HL-60 (cell line): ENCODE data around the gene RGS8.

Experiments used
- DNase-seq, 2 experiments: peaks; one replicate each; pipeline ENCODE4 v3.0.0-alpha.2; 2010 to 2020; ENCODE audit warnings: low read depth in 1 of 2, low spot score in 1 of 2
- H3K27ac ChIP-seq: fragments of 250-450 bp; sonication (Bioruptor Pico); replicated peaks from 2 replicates; pipeline ENCODE4 v1.5.1; 2020; ENCODE audit warnings: mild to moderate bottlenecking, moderate library complexity
- H3K27me3 ChIP-seq: fragments of 250-450 bp; sonication (Bioruptor Pico); 2 replicates; pipeline ENCODE4 v1.5.1; 2021; ENCODE audit warnings: mild to moderate bottlenecking, moderate library complexity; ENCODE audit not compliant: insufficient read depth, poor library complexity, severe bottlenecking
- H3K4me3 ChIP-seq: replicated peaks from 2 replicates; pipeline ENCODE4 v1.5.1; 2011; ENCODE audit warnings: mild to moderate bottlenecking, control low read depth, low read length; ENCODE audit not compliant: insufficient read depth
- GABPA ChIP-seq: IDR thresholded peaks from 2 replicates; pipeline ENCODE4 v1.6.1; 2012; ENCODE audit warnings: low read depth
- POLR2AphosphoS5 ChIP-seq: IDR thresholded peaks from 2 replicates; pipeline ENCODE4 v1.6.1; 2012; ENCODE audit warnings: low read depth
- SPI1 ChIP-seq: IDR thresholded peaks from 2 replicates; pipeline ENCODE4 v1.6.1; 2012; ENCODE audit warnings: low read depth, mild to moderate bottlenecking, borderline replicate concordance
- TF ChIP-seq, protein P1 (sequence below): IDR thresholded peaks from 2 replicates; pipeline ENCODE4 v1.6.1; 2012; ENCODE audit warnings: low read depth; ENCODE audit not compliant: insufficient replicate concordance
- TF ChIP-seq, protein P2 (sequence below): IDR thresholded peaks from one replicate; pipeline ENCODE4 v1.5.1; 2011; ENCODE audit warnings: low read length, control low read depth, inconsistent platforms; ENCODE audit not compliant: insufficient read depth

RGS8 gene

DNA sequence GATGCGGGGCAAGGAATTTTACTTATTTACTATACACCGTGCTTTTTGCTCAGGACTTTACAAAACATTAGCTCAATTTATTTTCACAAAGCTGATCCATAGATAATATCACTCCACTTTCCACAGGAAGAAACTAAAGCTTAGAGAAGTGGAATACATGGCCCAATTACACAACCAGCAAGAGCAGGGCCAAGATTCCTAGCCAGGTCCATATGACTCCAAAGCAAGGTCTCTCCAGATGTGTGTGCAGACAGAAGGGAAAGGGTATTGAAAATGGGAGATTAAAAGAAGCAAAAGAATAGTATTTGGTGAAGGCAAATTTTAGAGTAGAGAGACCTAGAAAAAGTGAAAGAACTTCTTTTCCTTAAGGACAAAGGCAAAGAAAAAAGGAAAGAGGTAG is 30.4 kb downstream of the RGS8 start:
- H3K4me3 ChIP-seq: no peak overlapping the region
- H3K27me3 ChIP-seq: peaks cover under 1% of the 10 kb centered on the region
- DNase-seq: no peak
- TF ChIP-seq POLR2AphosphoS5 (no peak), SPI1 (no peak), GABPA (no peak)
- TF ChIP-seq, protein P1, sequence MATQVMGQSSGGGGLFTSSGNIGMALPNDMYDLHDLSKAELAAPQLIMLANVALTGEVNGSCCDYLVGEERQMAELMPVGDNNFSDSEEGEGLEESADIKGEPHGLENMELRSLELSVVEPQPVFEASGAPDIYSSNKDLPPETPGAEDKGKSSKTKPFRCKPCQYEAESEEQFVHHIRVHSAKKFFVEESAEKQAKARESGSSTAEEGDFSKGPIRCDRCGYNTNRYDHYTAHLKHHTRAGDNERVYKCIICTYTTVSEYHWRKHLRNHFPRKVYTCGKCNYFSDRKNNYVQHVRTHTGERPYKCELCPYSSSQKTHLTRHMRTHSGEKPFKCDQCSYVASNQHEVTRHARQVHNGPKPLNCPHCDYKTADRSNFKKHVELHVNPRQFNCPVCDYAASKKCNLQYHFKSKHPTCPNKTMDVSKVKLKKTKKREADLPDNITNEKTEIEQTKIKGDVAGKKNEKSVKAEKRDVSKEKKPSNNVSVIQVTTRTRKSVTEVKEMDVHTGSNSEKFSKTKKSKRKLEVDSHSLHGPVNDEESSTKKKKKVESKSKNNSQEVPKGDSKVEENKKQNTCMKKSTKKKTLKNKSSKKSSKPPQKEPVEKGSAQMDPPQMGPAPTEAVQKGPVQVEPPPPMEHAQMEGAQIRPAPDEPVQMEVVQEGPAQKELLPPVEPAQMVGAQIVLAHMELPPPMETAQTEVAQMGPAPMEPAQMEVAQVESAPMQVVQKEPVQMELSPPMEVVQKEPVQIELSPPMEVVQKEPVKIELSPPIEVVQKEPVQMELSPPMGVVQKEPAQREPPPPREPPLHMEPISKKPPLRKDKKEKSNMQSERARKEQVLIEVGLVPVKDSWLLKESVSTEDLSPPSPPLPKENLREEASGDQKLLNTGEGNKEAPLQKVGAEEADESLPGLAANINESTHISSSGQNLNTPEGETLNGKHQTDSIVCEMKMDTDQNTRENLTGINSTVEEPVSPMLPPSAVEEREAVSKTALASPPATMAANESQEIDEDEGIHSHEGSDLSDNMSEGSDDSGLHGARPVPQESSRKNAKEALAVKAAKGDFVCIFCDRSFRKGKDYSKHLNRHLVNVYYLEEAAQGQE: no peak
- TF ChIP-seq, protein P2, sequence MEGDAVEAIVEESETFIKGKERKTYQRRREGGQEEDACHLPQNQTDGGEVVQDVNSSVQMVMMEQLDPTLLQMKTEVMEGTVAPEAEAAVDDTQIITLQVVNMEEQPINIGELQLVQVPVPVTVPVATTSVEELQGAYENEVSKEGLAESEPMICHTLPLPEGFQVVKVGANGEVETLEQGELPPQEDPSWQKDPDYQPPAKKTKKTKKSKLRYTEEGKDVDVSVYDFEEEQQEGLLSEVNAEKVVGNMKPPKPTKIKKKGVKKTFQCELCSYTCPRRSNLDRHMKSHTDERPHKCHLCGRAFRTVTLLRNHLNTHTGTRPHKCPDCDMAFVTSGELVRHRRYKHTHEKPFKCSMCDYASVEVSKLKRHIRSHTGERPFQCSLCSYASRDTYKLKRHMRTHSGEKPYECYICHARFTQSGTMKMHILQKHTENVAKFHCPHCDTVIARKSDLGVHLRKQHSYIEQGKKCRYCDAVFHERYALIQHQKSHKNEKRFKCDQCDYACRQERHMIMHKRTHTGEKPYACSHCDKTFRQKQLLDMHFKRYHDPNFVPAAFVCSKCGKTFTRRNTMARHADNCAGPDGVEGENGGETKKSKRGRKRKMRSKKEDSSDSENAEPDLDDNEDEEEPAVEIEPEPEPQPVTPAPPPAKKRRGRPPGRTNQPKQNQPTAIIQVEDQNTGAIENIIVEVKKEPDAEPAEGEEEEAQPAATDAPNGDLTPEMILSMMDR: no peak
- H3K27ac ChIP-seq: no peak overlapping the region

DNA sequence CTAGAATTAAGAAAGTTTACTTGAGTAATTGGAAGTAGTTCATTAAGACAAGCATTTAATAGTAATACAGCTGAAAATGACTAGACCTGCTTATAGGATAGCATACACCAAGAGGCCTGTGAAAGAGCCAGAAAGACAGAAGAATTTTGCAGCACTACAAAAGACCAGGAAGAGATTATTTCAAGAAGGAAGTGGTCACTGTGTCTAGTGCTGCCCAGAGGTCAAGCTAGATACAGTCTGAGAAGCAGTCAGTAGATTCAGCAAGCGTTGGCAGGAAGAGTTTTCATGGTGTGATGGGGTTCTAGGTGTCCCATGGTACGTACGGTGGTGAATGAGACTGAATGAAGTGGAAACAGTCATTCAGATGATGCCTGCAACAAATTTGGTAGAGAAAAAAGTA is 31.5 kb downstream of the RGS8 start:
- no peak for DNase-seq
- H3K27me3 ChIP-seq: no peaks in the 10 kb centered on the region
- H3K4me3 ChIP-seq: no peak overlapping the region
- TF ChIP-seq, protein P1: no peak
- no peak for TF ChIP-seq GABPA
- peak; percentile 13; the same call in 1 of the 2 replicates for TF ChIP-seq SPI1
- no peak overlapping the region for H3K27ac ChIP-seq

DNA sequence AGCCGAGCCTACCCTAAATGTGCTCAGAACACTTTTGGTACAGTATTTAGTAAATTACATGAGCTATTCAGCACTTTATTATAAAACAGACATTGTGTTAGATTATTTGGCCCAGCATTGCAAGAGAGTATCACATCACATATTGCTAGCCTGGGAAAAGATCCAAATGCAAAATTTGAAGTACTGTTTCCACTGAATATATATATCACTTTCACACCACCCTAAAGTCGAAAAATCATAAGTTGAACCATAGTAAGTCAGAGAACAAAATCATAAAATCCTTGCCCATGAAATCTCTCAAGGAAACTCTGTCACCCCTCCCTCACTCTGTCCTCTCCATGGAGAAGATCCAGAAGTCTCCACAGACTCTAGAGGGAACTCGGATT is 33.1 kb downstream of the RGS8 start:
- H3K27me3 ChIP-seq: no peaks in the 10 kb centered on the region
- no peak overlapping the region for H3K4me3 ChIP-seq
- no peak overlapping the region for H3K27ac ChIP-seq
- DNase-seq: no peak
- TF ChIP-seq, protein P1: no peak
- TF ChIP-seq GABPA: no peak
- no peak for TF ChIP-seq POLR2AphosphoS5
- TF ChIP-seq, protein P2: no peak
- TF ChIP-seq SPI1: no peak

DNA sequence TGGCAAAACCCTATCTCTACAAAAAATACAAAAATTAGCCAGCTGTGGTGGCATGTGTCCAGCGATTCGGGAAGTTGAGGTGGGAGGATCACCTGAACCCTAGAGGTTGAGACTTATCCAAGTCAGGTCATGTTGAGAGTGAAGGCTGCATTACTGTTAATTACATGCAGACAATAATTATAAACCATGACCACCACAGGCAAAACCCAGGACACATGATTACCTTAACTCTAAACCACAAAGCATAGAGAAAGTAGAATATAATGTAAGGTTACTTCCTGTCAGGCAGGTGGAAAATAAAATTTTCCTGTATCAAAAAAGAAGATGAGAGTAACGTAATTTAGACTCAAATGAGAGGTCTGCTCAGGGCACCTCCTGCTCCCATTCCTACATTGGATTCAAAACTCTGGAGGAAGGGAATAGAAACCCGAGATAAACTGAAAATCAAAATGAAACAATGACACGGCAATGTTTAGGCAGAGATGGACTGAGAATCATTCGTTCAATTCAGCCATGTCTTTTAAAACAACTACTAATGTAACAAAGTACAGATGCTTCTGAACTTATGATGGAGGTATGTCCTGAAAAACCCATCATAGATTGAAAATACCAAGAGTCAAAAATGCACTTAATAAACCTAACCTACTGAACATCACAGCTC is 33.6 kb downstream of the RGS8 start:
- no peak overlapping the region for H3K27ac ChIP-seq
- no peaks in the 10 kb centered on the region for H3K27me3 ChIP-seq
- TF ChIP-seq, protein P1: no peak
- TF ChIP-seq SPI1 (no peak), GABPA (no peak), POLR2AphosphoS5 (no peak)
- TF ChIP-seq, protein P2: no peak
- no peak overlapping the region for H3K4me3 ChIP-seq
- no peak for DNase-seq
